Measurements from ENCODE around the gene SLC22A3. TPM values are rescaled to one million over a fixed set of nuclear protein-coding genes. Genes with fewer than 3 reads are reported as not detected.

The SLC22A3 gene
- total RNA-seq, 1 donor from 2014 or later: 0.57 TPM

DNA sequence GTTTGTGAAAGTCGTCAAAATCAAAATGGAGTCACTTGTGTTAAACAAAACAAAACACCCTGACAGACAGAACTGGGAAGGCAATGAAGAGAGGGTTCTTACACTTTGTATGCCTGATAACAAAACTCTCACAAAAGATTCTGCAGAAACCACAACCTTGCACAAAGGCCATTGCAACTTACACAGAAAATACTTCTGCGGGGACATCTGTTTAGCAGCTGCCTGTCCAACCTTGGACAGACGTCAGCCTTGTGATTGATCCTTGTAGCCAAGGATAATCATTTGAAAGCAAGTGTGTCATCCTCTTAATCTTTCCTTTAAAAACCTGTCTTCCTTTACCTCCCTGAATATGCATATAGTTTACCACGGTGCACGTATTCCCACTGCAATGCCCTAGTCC lies 17.0 kb upstream of the SLC22A3 start:
- no peaks in the 10 kb centered on the region for H3K4me1 ChIP-seq (ENCODE audit: insufficient read depth, low read length)
- Mint-ChIP-seq H3K27me3 (ENCODE audit: low read depth, unreplicated experiment) (peaks cover 29% of the 10 kb centered on the region), H3K36me3 (ENCODE audit: low read depth, unreplicated experiment) (no peaks in the 10 kb centered on the region), H3K4me1 (ENCODE audit: low read depth, unreplicated experiment) (no peaks in the 10 kb centered on the region), H3K9me3 (ENCODE audit: unreplicated experiment) (peaks cover 5% of the 10 kb centered on the region), H3K27ac (ENCODE audit: unreplicated experiment) (no peak overlapping the region), H3K4me3 (ENCODE audit: unreplicated experiment) (no peak overlapping the region)
- H3K9ac ChIP-seq (ENCODE audit: low read length): no peak overlapping the region
- H3K4me2 ChIP-seq (ENCODE audit: low read length): no peak overlapping the region
- no peak overlapping the region for H2AFZ ChIP-seq (ENCODE audit: low read depth, low read length)
- no peak overlapping the region for H3K4me3 ChIP-seq (ENCODE audit: insufficient read depth, low read depth, low read length)
- no peaks in the 10 kb centered on the region for H3K36me3 ChIP-seq (ENCODE audit: insufficient read depth, low read length)
- no peaks in the 10 kb centered on the region for H3K79me2 ChIP-seq (ENCODE audit: insufficient read depth, low read length)
- H3K27ac ChIP-seq (ENCODE audit: low read depth, low read length): no peak overlapping the region
- no peaks in the 10 kb centered on the region for H3K27me3 ChIP-seq (ENCODE audit: insufficient read depth, low read length)
- no peak for DNase-seq (ENCODE audit: low read depth)
- FAIRE-seq: no peak
- H4K20me1 ChIP-seq (ENCODE audit: insufficient read depth, low read length): no peaks in the 10 kb centered on the region
- TF ChIP-seq, protein P1, sequence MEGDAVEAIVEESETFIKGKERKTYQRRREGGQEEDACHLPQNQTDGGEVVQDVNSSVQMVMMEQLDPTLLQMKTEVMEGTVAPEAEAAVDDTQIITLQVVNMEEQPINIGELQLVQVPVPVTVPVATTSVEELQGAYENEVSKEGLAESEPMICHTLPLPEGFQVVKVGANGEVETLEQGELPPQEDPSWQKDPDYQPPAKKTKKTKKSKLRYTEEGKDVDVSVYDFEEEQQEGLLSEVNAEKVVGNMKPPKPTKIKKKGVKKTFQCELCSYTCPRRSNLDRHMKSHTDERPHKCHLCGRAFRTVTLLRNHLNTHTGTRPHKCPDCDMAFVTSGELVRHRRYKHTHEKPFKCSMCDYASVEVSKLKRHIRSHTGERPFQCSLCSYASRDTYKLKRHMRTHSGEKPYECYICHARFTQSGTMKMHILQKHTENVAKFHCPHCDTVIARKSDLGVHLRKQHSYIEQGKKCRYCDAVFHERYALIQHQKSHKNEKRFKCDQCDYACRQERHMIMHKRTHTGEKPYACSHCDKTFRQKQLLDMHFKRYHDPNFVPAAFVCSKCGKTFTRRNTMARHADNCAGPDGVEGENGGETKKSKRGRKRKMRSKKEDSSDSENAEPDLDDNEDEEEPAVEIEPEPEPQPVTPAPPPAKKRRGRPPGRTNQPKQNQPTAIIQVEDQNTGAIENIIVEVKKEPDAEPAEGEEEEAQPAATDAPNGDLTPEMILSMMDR (IDR thresholded peaks at IDR 0.05; ENCODE audit: insufficient read depth, low read depth, low read length): no peak
- no peak for TF ChIP-seq EZH2 (IDR thresholded peaks at IDR 0.05; ENCODE audit: insufficient read depth, low read length)
- no peaks in the 10 kb centered on the region for H3K9me3 ChIP-seq (ENCODE audit: insufficient read depth, low read depth, low read length)

DNA sequence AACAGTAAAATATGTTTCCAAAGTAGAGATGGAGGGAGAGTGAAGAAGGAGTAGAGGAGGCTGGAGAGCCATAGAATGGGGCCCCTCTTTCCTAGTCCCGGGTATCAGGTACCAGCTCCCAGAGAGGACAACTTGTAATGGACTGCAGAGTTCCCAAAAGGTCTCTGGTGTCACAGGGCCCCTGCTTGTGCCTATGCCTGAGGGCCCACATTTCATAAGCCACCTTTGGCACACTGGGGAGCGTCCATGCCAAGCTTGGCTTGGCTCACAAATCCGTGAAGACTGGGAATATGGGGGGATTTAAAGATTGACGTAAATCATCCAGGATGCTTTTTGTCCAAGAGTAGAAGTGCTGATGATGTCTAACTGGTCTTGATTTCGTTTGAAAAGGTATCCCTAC lies 16.4 kb upstream of the SLC22A3 start:
- no peaks in the 10 kb centered on the region for H3K79me2 ChIP-seq (ENCODE audit: insufficient read depth, low read length)
- TF ChIP-seq, protein P1 (IDR thresholded peaks at IDR 0.05; ENCODE audit: insufficient read depth, low read depth, low read length): no peak
- TF ChIP-seq EZH2 (IDR thresholded peaks at IDR 0.05; ENCODE audit: insufficient read depth, low read length): no peak
- H3K27me3 ChIP-seq (ENCODE audit: insufficient read depth, low read length): no peaks in the 10 kb centered on the region
- H3K4me2 ChIP-seq (ENCODE audit: low read length): no peak overlapping the region
- no peaks in the 10 kb centered on the region for H3K4me1 ChIP-seq (ENCODE audit: insufficient read depth, low read length)
- Mint-ChIP-seq H3K4me3 (ENCODE audit: unreplicated experiment) (no peak overlapping the region), H3K36me3 (ENCODE audit: low read depth, unreplicated experiment) (no peaks in the 10 kb centered on the region), H3K4me1 (ENCODE audit: low read depth, unreplicated experiment) (no peaks in the 10 kb centered on the region), H3K27ac (ENCODE audit: unreplicated experiment) (no peak overlapping the region), H3K27me3 (ENCODE audit: low read depth, unreplicated experiment) (peaks cover 29% of the 10 kb centered on the region), H3K9me3 (ENCODE audit: unreplicated experiment) (peaks cover 5% of the 10 kb centered on the region)
- DNase-seq (ENCODE audit: low read depth) (no peak), FAIRE-seq (no peak)
- no peak overlapping the region for H2AFZ ChIP-seq (ENCODE audit: low read depth, low read length)
- no peak overlapping the region for H3K27ac ChIP-seq (ENCODE audit: low read depth, low read length)
- no peaks in the 10 kb centered on the region for H4K20me1 ChIP-seq (ENCODE audit: insufficient read depth, low read length)
- no peaks in the 10 kb centered on the region for H3K9me3 ChIP-seq (ENCODE audit: insufficient read depth, low read depth, low read length)
- H3K9ac ChIP-seq (ENCODE audit: low read length): no peak overlapping the region
- H3K36me3 ChIP-seq (ENCODE audit: insufficient read depth, low read length): no peaks in the 10 kb centered on the region
- H3K4me3 ChIP-seq (ENCODE audit: insufficient read depth, low read depth, low read length): no peak overlapping the region

DNA sequence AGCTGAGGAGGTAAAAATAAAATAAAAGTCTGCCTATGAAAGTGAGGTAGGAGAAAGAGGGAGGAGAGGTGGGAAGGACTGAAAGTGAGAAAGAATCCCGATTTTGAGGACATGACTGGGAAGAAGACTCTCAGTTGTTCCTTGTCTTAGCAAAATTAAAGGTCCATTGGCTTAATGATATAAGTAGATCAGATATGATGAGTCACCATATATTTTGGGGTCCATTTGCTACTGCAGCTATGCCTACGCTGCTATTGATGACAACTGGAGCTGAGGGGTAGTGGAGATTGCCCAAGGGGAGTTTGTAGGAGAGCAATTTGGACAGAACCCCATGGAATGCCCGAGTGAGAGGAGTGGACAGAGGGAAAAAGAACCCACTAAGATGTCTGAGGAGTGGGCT lies 15.1 kb upstream of the SLC22A3 start:
- Mint-ChIP-seq H3K9me3 (ENCODE audit: unreplicated experiment) (peaks cover 10% of the 10 kb centered on the region), H3K27ac (ENCODE audit: unreplicated experiment) (no peak overlapping the region), H3K4me3 (ENCODE audit: unreplicated experiment) (no peak overlapping the region), H3K4me1 (ENCODE audit: low read depth, unreplicated experiment) (peaks cover 8% of the 10 kb centered on the region), H3K27me3 (ENCODE audit: low read depth, unreplicated experiment) (peaks cover 29% of the 10 kb centered on the region), H3K36me3 (ENCODE audit: low read depth, unreplicated experiment) (no peaks in the 10 kb centered on the region)
- H3K79me2 ChIP-seq (ENCODE audit: insufficient read depth, low read length): no peaks in the 10 kb centered on the region
- TF ChIP-seq, protein P1 (IDR thresholded peaks at IDR 0.05; ENCODE audit: insufficient read depth, low read depth, low read length): no peak
- no peak for TF ChIP-seq EZH2 (IDR thresholded peaks at IDR 0.05; ENCODE audit: insufficient read depth, low read length)
- H2AFZ ChIP-seq (ENCODE audit: low read depth, low read length): no peak overlapping the region
- no peaks in the 10 kb centered on the region for H3K9me3 ChIP-seq (ENCODE audit: insufficient read depth, low read depth, low read length)
- no peaks in the 10 kb centered on the region for H3K4me1 ChIP-seq (ENCODE audit: insufficient read depth, low read length)
- no peak overlapping the region for H3K9ac ChIP-seq (ENCODE audit: low read length)
- no peaks in the 10 kb centered on the region for H4K20me1 ChIP-seq (ENCODE audit: insufficient read depth, low read length)
- H3K36me3 ChIP-seq (ENCODE audit: insufficient read depth, low read length): no peaks in the 10 kb centered on the region
- no peak overlapping the region for H3K27ac ChIP-seq (ENCODE audit: low read depth, low read length)
- H3K27me3 ChIP-seq (ENCODE audit: insufficient read depth, low read length): no peaks in the 10 kb centered on the region
- no peak overlapping the region for H3K4me3 ChIP-seq (ENCODE audit: insufficient read depth, low read depth, low read length)
- DNase-seq (ENCODE audit: low read depth) (no peak), FAIRE-seq (no peak)
- no peak overlapping the region for H3K4me2 ChIP-seq (ENCODE audit: low read length)
